Transverse colon (tissue), 4 donors: ENCODE results near the gene IKZF2. TPM values are rescaled to one million over a fixed set of nuclear protein-coding genes. Genes with fewer than 3 reads are reported as not detected.

Experiments
- DNase-seq: peaks from one replicate; pipeline ENCODE4 v3.0.0-alpha.2; 2019
- H3K27ac ChIP-seq, 4 donors: fragments of 200-600 bp; sonication (generic); 2 replicates each; pipeline ENCODE4 v1.5.1; 2016 to 2018; ENCODE audit warnings: inconsistent platforms in 4 of 4
- H3K27me3 ChIP-seq: fragments of 200-600 bp; sonication (generic); 2 replicates; pipeline ENCODE4 v1.5.1; 2017; ENCODE audit warnings: inconsistent platforms
- H3K36me3 ChIP-seq, 4 donors: fragments of 200-600 bp; sonication (generic); 2 replicates each; pipeline ENCODE4 v1.5.1; 2017 to 2019; ENCODE audit warnings: inconsistent platforms in 4 of 4
- H3K4me1 ChIP-seq, 4 donors: fragments of 200-600 bp; sonication (generic); 2 replicates each; pipeline ENCODE4 v1.5.1; 2017 to 2020; ENCODE audit warnings: inconsistent platforms in 4 of 4
- H3K4me3 ChIP-seq, 4 donors: fragments of 200-600 bp; sonication (generic); 1 replicate in 1 of 4; 2 replicates in 3 of 4; pipeline versions ENCODE4 v1.5.1 to v1.6.1; 2017 to 2019; ENCODE audit warnings: inconsistent platforms in 4 of 4
- H3K9me3 ChIP-seq, 2 donors: fragments of 200-600 bp; sonication (generic); 2 replicates each; pipeline ENCODE4 v1.5.1; 2017 to 2019; ENCODE audit warnings: inconsistent platforms in 2 of 2
- CTCF ChIP-seq, 5 experiments: fragments of 200-600 bp in 3 of 5; fragments of 450-650 bp in 2 of 5; sonication (generic) in 3 of 5; IDR thresholded peaks; 1 replicate in 2 of 5; 2 replicates in 3 of 5; pipeline ENCODE4 v1.5.1; 2016 to 2017; ENCODE audit warnings: antibody characterized with exemption in 5 of 5, inconsistent platforms in 3 of 5, mild to moderate bottlenecking in 2 of 5, moderate library complexity in 1 of 5
- EP300 ChIP-seq: sonication (generic); formaldehyde crosslinking; IDR thresholded peaks from one replicate; pipeline ENCODE4 v1.6.1; 2017; ENCODE audit warnings: antibody characterized with exemption, low read depth
- POLR2A ChIP-seq: fragments of 450-650 bp; IDR thresholded peaks from one replicate; pipeline ENCODE4 v1.6.1; 2016; ENCODE audit warnings: antibody characterized with exemption, mild to moderate bottlenecking, moderate library complexity
- POLR2AphosphoS5 ChIP-seq, 3 donors: sonication (generic); formaldehyde crosslinking; IDR thresholded peaks; one replicate each; pipeline ENCODE4 v1.6.1; 2016; ENCODE audit warnings: antibody characterized with exemption in 3 of 3
- WGBS, 2 donors: methylation state at CpG; one replicate each; pipeline ENCODE4 v1.1.5; 2018; ENCODE audit warnings: low coverage in 1 of 2; 5-methylcytosine and 5-hydroxymethylcytosine counted together
- in situ Hi-C, 4 donors: fragments of 200-750 bp; cut with MboI; loops; one replicate each; pipeline versions ENCODE4 v1.15.0 to v1.15.1; 2017; ENCODE audit warnings: low sequenced_read_pairs in 3 of 4, low pct_ligation_motif_present in 1 of 4, low pct_unique_long_range_greater_than_20kb in 1 of 4
- intact Hi-C: fragments of 100-400 bp; cut with DNase I; formaldehyde crosslinking; loops from one replicate; pipeline ENCODE4 v1.15.1; 2023; ENCODE audit warnings: low total_unique reads
- total RNA-seq, 4 donors: library from RNA; depleted of rRNA; stranded (reverse); fragments of >200 nt; gene quantifications; one replicate each; pipeline ENCODE4 v1.1.0, GENCODE V29; 2016

The IKZF2 gene
- total RNA-seq, 4 donors from 2014 or later: 1.8 to 15.6 (median 12.3) TPM

- H3K27ac ChIP-seq: no peak overlapping the region
- 96% methylated on average over 2 of the region's 2 CpGs for WGBS, 2 donors
- H3K4me3 ChIP-seq: no peak overlapping the region
- peaks cover 5% of the 10 kb centered on the region for H3K27me3 ChIP-seq
- intact Hi-C loops (no loop called here), in situ Hi-C loops (loop anchor here (10.0 to 25.0 kb wide), 2 partner anchors 385 to 472 kb away; no protein-coding TSS in a partner anchor)
- no peak for TF ChIP-seq POLR2A
- no peak for TF ChIP-seq POLR2AphosphoS5 (IDR thresholded peaks at IDR 0.05)
- H3K4me1 ChIP-seq: no peaks in the 10 kb centered on the region
- H3K36me3 ChIP-seq: no peaks in the 10 kb centered on the region
- no peaks in the 10 kb centered on the region for H3K9me3 ChIP-seq
- no peak for DNase-seq
Measured at GRCh38 chr2:213159768-213160167, 8.4 kb upstream of the IKZF2 start.

GRCh38 chr2:213157242-213157641, 5.8 kb upstream of the IKZF2 start:
- Histone ChIP-seq H3K27ac (no peak overlapping the region), H3K9me3 (no peaks in the 10 kb centered on the region), H3K4me3 (no peak overlapping the region), H3K4me1 (peaks cover 0 to 11% (median 4%) of the 10 kb centered on the region in 4 donors), H3K36me3 (no peaks in the 10 kb centered on the region), H3K27me3 (peaks cover 5% of the 10 kb centered on the region)
- DNase-seq: no peak
- in situ Hi-C loops: loop anchor here (10.0 to 25.0 kb wide), 2 partner anchors 382 to 470 kb away; no protein-coding TSS in a partner anchor
- intact Hi-C loops: no loop called here
- WGBS, 2 donors: 54 to 89% methylated on average over 3 of the region's 3 CpGs
- no peak for TF ChIP-seq POLR2AphosphoS5 (IDR thresholded peaks at IDR 0.05)
- TF ChIP-seq EP300: no peak
- no peak for TF ChIP-seq CTCF (IDR thresholded peaks at IDR 0.05)
- TF ChIP-seq POLR2A: no peak

- Histone ChIP-seq H3K36me3 (no peaks in the 10 kb centered on the region), H3K9me3 (no peaks in the 10 kb centered on the region), H3K27me3 (peaks cover 5% of the 10 kb centered on the region), H3K4me3 (no peak overlapping the region), H3K27ac (no peak overlapping the region), H3K4me1 (peaks cover 0 to 11% (median 4%) of the 10 kb centered on the region in 4 donors)
- TF ChIP-seq EP300 (no peak), POLR2AphosphoS5 (IDR thresholded peaks at IDR 0.05) (no peak), CTCF (IDR thresholded peaks at IDR 0.05) (no peak), POLR2A (no peak)
- in situ Hi-C loops: loop anchor here (10.0 to 25.0 kb wide), 2 partner anchors 382 to 469 kb away; no protein-coding TSS in a partner anchor
- no peak for DNase-seq
- WGBS, 2 donors: 83 to 87% methylated on average over 2 of the region's 2 CpGs
- intact Hi-C loops: no loop called here
Measured at GRCh38 chr2:213156717-213157116, 5.3 kb upstream of the IKZF2 start.

- TF ChIP-seq CTCF (IDR thresholded peaks at IDR 0.05) (no peak), POLR2AphosphoS5 (IDR thresholded peaks at IDR 0.05) (no peak), POLR2A (no peak), EP300 (no peak)
- in situ Hi-C loops: loop anchor here (5.0 to 25.0 kb wide), 3 partner anchors 378 to 466 kb away; no protein-coding TSS in a partner anchor
Measured at GRCh38 chr2:213152888-213153287, 1.5 kb upstream of the IKZF2 start.

More at GRCh38 chr2:213152888-213153287, 1.5 kb upstream of the IKZF2 start:
- H3K27ac ChIP-seq: peak overlapping the region; percentile 93 to 99 (median 97)
- no peak for DNase-seq
- peak overlapping the region in 3 of 4 donors; percentile 77 to 91 (median 80) for H3K4me3 ChIP-seq
- intact Hi-C loops: loop anchor here (5.0 kb wide), 1 partner anchor 376 kb away; no protein-coding TSS in a partner anchor
- H3K36me3 ChIP-seq: no peaks in the 10 kb centered on the region
- peaks cover 0 to 20% (median 11%) of the 10 kb centered on the region in 4 donors for H3K4me1 ChIP-seq
- 57 to 69% methylated on average over 4 to 6 of the region's 6 CpGs for WGBS, 2 donors
- no peaks in the 10 kb centered on the region for H3K27me3 ChIP-seq
- H3K9me3 ChIP-seq: no peaks in the 10 kb centered on the region
